ENCODE results near the gene MUC4. TPM values are rescaled to one million over a fixed set of nuclear protein-coding genes. Genes with fewer than 3 reads are reported as not detected.
"Not testable (repeated sequence)": the region's sequence is repeated elsewhere in the genome, so short reads cannot be mapped to it uniquely, and the experiment has no call there.

MUC4 gene
- total RNA-seq, 4 donors from 2014 or later: 0.19 to 3.0 (median 0.47) TPM; not detected in 1

GRCh38 chr3:195807681-195808121 is 4.0 kb downstream of the MUC4 start:
- ATAC-seq: no peak
- Histone ChIP-seq H3K27me3 (peaks cover 19% of the 10 kb centered on the region), H3K36me3 (no peaks in the 10 kb centered on the region), H3K4me1 (peaks cover 0 to 5% (median 0%) of the 10 kb centered on the region in 3 donors), H3K27ac (no peak overlapping the region), H3K9me3 (no peaks in the 10 kb centered on the region), H3K4me3 (no peak overlapping the region)
- WGBS, 2 donors (ENCODE audit: low coverage in 1 of 2): 84 to 93% methylated on average over 4 to 6 of the region's 15 CpGs
- TF ChIP-seq CTCF (IDR thresholded peaks at IDR 0.05) (no peak), POLR2A (IDR thresholded peaks at IDR 0.05) (no peak), EP300 (IDR thresholded peaks at IDR 0.05) (no peak), POLR2AphosphoS5 (IDR thresholded peaks at IDR 0.05) (no peak)

- Histone ChIP-seq H3K4me3 (no peak overlapping the region), H3K27ac (peak overlapping the region in 1 of 4 donors; percentile 37), H3K4me1 (peaks cover 0 to 14% (median 0%) of the 10 kb centered on the region in 3 donors), H3K9me3 (no peaks in the 10 kb centered on the region), H3K27me3 (peaks cover 11% of the 10 kb centered on the region), H3K36me3 (no peaks in the 10 kb centered on the region)
- TF ChIP-seq CTCF (IDR thresholded peaks at IDR 0.05) (no peak), POLR2A (IDR thresholded peaks at IDR 0.05) (no peak), POLR2AphosphoS5 (IDR thresholded peaks at IDR 0.05) (no peak), EP300 (IDR thresholded peaks at IDR 0.05) (no peak)
- no peak for ATAC-seq
- 100% methylated on average over 2 of the region's 8 CpGs; no CpG with 5 or more reads in 1 of the 2 donors for WGBS, 2 donors (ENCODE audit: low coverage in 1 of 2)
Observed at GRCh38 chr3:195806916-195807231, 4.9 kb downstream of the MUC4 start.

DNA sequence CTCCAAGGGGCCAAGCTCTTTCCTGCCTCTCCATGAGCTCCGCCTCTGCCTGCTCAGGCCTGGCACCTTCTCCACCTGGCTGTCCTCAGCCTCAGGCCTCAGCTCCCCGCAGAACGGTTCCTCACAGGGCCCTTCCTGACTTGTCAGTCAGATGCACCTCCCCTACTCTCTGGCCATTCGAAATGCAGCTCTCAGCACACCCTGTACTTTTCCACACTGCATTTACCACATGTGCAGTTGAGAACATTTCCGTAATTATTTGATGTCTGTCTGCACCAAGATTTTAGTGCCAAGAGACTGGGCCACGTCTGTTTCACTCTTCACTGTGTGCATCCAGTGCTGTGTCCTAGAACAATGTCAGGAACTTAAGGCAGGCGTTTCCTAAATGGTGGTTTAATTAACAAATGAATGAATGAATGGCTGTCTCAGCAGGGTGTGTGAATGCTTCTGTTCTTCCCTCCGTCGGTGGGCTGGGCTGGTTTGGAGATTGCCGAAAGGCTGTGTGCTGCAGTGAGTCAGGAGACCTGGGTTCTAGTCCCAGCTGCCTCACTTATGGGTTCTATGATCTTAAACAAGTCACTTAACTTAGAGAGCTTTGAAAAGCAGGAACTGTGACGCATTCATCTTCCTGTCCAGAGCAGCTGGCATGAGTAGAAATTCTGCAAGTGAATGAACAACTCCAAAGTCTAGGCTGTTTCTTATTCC is 5.4 kb downstream of the MUC4 start:
- peaks cover 0 to 16% (median 0%) of the 10 kb centered on the region in 3 donors for H3K4me1 ChIP-seq
- no peaks in the 10 kb centered on the region for H3K9me3 ChIP-seq
- no peaks in the 10 kb centered on the region for H3K36me3 ChIP-seq
- H3K27ac ChIP-seq: peak overlapping the region in 1 of 4 donors; percentile 37
- ATAC-seq: peak; percentile 22
- TF ChIP-seq POLR2AphosphoS5 (IDR thresholded peaks at IDR 0.05) (no peak), EP300 (IDR thresholded peaks at IDR 0.05) (no peak), CTCF (IDR thresholded peaks at IDR 0.05) (no peak), POLR2A (IDR thresholded peaks at IDR 0.05) (no peak)
- 32 to 61% methylated on average over 7 to 9 of the region's 11 CpGs for WGBS, 2 donors (ENCODE audit: low coverage in 1 of 2)
- peaks cover 6% of the 10 kb centered on the region for H3K27me3 ChIP-seq
- no peak overlapping the region for H3K4me3 ChIP-seq

DNA sequence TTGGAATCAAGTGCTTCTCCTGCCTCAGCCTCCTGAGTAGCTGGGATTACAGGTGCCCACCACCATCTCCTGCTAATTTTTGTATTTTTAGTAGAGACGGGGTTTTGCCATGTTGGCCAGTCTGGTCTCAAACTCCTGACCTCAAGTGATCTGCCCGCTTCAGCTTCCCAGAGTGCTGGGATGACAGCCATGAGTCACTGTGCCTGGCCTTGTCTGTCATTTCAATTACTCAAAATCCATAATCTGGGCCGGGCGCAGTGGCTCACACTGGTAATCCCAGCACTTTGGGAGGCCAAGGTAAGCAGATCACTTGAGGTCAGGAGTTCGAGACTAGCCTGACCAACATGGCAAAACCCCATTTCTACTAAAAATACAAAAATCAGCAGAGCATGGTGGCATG is 6.1 kb downstream of the MUC4 start:
- not testable (repeated sequence) for ATAC-seq, H3K4me3 ChIP-seq, H3K36me3 ChIP-seq, H3K27me3 ChIP-seq, H3K9me3 ChIP-seq
- WGBS, 2 donors (ENCODE audit: low coverage in 1 of 2): 80% methylated on average over 1 of the region's 5 CpGs; no CpG with 5 or more reads in 1 of the 2 donors
- peaks cover 0 to 16% (median 0%) of the 10 kb centered on the region in 3 donors for H3K4me1 ChIP-seq
- peak overlapping the region in 1 of 4 donors; percentile 37 for H3K27ac ChIP-seq

GRCh38 chr3:195805181-195805580 is 6.5 kb downstream of the MUC4 start:
- Histone ChIP-seq H3K36me3 (no peaks in the 10 kb centered on the region), H3K9me3 (no peaks in the 10 kb centered on the region), H3K4me1 (peaks cover 0 to 16% (median 0%) of the 10 kb centered on the region in 3 donors), H3K27ac (no peak overlapping the region), H3K27me3 (peaks cover under 1% of the 10 kb centered on the region), H3K4me3 (no peak overlapping the region)
- no peak for ATAC-seq
- TF ChIP-seq POLR2AphosphoS5 (IDR thresholded peaks at IDR 0.05) (no peak), EP300 (IDR thresholded peaks at IDR 0.05) (no peak), POLR2A (IDR thresholded peaks at IDR 0.05) (no peak), CTCF (IDR thresholded peaks at IDR 0.05) (no peak)
- 92 to 97% methylated on average over 7 to 13 of the region's 14 CpGs for WGBS, 2 donors (ENCODE audit: low coverage in 1 of 2)

Measured in gastroesophageal sphincter (tissue), 4 donors.